Panc1 (cell line): Measurements from ENCODE around the gene LY6G6C.

Experiments
- POLR2AphosphoS5 ChIP-seq: IDR thresholded peaks from 2 replicates; pipeline ENCODE4 v1.6.1; 2012; ENCODE audit warnings: mild to moderate bottlenecking, low read depth, low read length, moderate library complexity
- SIN3A ChIP-seq: IDR thresholded peaks from 2 replicates; pipeline ENCODE4 v1.6.1; 2012; ENCODE audit warnings: low read depth, mild to moderate bottlenecking, low read length, moderate library complexity, borderline replicate concordance; ENCODE audit not compliant: insufficient read depth
- TCF7L2 ChIP-seq: IDR thresholded peaks from 2 replicates; pipeline ENCODE4 v1.6.1; 2011; ENCODE audit warnings: mild to moderate bottlenecking, low read depth, low read length, inconsistent platforms
- TF ChIP-seq, protein P1 (sequence below), 2 experiments: IDR thresholded peaks; 2 replicates each; pipeline ENCODE4 v1.6.1; 2011 to 2012; ENCODE audit warnings: low read depth in 2 of 2, control low read depth in 1 of 2, low read length in 1 of 2, mild to moderate bottlenecking in 1 of 2, moderate library complexity in 1 of 2; ENCODE audit not compliant: insufficient read depth in 1 of 2
- TF ChIP-seq, protein P2 (sequence below): fragments of 450-650 bp; IDR thresholded peaks from 2 replicates; pipeline ENCODE4 v1.5.1; 2017; ENCODE audit warnings: mild to moderate bottlenecking

DNA sequence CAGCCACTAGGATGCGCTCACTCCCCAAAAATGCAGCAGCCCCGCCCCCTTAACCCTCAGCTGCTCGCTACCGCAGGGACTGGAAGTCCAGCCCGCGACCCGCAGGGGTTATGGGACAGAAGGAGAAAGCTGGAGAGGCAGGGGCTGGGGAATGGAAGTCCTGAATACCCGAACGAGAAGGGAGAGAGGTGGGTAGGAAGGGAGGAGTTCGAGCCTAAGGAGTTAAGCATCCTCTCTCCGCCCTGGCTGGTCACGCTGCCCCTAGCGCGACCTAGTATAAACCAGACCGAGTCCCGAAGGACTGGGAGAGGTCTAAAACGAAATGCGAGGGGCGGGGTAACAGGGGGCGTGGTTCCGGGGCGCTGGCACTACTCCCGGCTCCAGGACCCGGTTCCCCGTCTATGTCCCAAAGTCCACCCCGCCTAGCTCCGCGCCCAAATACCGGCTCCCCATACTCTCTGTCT, 8.0 kb upstream of the LY6G6C start:
- no peak for TF ChIP-seq POLR2AphosphoS5
- TF ChIP-seq, protein P1, sequence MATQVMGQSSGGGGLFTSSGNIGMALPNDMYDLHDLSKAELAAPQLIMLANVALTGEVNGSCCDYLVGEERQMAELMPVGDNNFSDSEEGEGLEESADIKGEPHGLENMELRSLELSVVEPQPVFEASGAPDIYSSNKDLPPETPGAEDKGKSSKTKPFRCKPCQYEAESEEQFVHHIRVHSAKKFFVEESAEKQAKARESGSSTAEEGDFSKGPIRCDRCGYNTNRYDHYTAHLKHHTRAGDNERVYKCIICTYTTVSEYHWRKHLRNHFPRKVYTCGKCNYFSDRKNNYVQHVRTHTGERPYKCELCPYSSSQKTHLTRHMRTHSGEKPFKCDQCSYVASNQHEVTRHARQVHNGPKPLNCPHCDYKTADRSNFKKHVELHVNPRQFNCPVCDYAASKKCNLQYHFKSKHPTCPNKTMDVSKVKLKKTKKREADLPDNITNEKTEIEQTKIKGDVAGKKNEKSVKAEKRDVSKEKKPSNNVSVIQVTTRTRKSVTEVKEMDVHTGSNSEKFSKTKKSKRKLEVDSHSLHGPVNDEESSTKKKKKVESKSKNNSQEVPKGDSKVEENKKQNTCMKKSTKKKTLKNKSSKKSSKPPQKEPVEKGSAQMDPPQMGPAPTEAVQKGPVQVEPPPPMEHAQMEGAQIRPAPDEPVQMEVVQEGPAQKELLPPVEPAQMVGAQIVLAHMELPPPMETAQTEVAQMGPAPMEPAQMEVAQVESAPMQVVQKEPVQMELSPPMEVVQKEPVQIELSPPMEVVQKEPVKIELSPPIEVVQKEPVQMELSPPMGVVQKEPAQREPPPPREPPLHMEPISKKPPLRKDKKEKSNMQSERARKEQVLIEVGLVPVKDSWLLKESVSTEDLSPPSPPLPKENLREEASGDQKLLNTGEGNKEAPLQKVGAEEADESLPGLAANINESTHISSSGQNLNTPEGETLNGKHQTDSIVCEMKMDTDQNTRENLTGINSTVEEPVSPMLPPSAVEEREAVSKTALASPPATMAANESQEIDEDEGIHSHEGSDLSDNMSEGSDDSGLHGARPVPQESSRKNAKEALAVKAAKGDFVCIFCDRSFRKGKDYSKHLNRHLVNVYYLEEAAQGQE (IDR thresholded peaks at IDR 0.05; ENCODE audit: insufficient read depth in 1 of 2, low read depth in 2 of 2, low read length in 1 of 2): no peak
- TF ChIP-seq, protein P2, sequence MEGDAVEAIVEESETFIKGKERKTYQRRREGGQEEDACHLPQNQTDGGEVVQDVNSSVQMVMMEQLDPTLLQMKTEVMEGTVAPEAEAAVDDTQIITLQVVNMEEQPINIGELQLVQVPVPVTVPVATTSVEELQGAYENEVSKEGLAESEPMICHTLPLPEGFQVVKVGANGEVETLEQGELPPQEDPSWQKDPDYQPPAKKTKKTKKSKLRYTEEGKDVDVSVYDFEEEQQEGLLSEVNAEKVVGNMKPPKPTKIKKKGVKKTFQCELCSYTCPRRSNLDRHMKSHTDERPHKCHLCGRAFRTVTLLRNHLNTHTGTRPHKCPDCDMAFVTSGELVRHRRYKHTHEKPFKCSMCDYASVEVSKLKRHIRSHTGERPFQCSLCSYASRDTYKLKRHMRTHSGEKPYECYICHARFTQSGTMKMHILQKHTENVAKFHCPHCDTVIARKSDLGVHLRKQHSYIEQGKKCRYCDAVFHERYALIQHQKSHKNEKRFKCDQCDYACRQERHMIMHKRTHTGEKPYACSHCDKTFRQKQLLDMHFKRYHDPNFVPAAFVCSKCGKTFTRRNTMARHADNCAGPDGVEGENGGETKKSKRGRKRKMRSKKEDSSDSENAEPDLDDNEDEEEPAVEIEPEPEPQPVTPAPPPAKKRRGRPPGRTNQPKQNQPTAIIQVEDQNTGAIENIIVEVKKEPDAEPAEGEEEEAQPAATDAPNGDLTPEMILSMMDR: peak; percentile 88
- TF ChIP-seq SIN3A: no peak; the same call in 1 of the 2 replicates
- TF ChIP-seq TCF7L2: no peak
